Measurements from ENCODE around the gene SPPL3.

The SPPL3 gene

GRCh38 chr12:120874547-120875245 lies 29.5 kb downstream of the SPPL3 start:
- no peak for DNase-seq (ENCODE audit: low spot score)

GRCh38 chr12:120873226-120873625 lies 30.9 kb downstream of the SPPL3 start:
- DNase-seq (ENCODE audit: low spot score): no peak

DNA sequence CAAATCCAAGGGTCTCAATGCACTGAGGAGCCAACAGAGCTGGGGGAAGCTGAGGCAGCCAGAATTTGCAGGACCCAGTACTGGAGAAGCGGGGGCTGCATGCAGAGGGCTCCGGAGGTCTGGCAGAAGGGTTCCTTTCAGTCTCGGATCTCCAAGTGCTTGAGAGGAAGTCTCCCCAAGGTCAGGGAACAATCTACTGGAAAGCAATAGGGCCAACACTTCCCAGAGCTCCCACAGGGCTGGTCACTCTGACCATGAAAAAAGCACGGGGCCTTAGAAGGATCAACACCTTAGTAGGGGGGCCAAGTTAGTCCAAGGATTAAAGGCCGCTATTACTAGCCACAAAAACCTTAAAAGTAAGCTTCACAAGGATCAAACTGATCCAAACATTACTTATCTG lies 31.7 kb downstream of the SPPL3 start:
- DNase-seq (ENCODE audit: low spot score): no peak

DNA sequence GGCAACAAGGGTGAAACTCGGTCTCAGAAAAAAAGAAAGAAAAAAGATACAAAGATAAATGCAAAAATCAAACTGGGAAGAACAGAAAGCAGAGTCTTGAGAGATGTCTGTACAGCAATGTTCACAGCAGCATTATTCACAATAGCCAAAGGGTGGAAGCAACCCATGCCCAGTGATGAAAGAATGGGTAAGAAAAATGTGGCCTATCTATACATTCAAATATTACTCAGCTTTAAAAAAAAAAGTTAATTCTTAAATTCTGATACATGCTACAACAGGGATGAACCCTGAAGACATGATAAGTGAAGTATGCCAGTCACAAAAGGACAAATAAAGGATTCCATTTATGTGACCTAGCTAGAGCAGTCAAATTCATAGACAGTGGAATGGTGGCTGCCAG lies 33.7 kb downstream of the SPPL3 start:
- DNase-seq (ENCODE audit: low spot score): no peak

GRCh38 chr12:120869376-120869775 lies 34.8 kb downstream of the SPPL3 start:
- no peak for DNase-seq (ENCODE audit: low spot score)

DNA sequence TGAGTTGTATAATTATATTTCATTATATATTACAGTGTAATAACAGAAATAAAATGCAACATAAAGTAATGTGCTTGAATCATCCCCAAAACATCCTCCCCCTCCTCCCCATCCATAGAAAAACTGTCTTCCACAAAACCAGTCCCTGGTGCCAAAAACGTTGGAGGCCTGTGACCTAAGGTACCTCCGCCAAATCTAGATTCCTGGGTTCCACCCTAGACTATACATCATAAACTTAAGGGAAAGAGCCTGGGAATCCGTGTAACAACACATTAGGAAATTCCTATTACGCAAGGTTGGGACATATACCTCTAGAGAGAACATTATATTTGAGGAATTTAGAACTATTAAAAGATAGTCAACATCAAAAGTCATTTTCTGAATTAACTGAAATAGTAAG lies 38.0 kb downstream of the SPPL3 start:
- DNase-seq (ENCODE audit: low spot score): no peak

DNA sequence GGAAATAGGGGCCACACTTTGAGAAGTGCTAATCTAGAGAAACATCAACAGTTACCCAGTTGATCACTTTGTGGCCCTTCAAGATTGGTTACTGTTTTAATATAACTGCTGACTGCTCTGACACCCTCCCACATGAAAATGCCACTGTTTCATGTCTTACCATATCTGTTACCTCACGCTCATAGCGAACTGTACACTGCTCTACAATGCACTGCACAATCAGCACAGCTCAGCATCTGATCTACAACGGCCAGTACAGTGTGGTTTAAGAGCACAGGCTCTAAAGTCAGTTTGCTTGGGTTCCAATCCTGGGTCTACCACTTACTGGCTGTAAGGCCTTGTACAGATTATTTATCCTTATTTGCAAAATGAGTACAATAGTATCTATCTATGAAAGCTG lies 39.1 kb downstream of the SPPL3 start:
- no peak for DNase-seq (ENCODE audit: low spot score)

GRCh38 chr12:120862664-120863063 lies 41.5 kb downstream of the SPPL3 start:
- DNase-seq (ENCODE audit: low spot score): no peak

GRCh38 chr12:120861074-120861795 lies 42.9 kb downstream of the SPPL3 start:
- no peak for DNase-seq (ENCODE audit: low spot score)

GRCh38 chr12:120858306-120859088 lies 45.7 kb downstream of the SPPL3 start:
- DNase-seq (ENCODE audit: low spot score): no peak

DNA sequence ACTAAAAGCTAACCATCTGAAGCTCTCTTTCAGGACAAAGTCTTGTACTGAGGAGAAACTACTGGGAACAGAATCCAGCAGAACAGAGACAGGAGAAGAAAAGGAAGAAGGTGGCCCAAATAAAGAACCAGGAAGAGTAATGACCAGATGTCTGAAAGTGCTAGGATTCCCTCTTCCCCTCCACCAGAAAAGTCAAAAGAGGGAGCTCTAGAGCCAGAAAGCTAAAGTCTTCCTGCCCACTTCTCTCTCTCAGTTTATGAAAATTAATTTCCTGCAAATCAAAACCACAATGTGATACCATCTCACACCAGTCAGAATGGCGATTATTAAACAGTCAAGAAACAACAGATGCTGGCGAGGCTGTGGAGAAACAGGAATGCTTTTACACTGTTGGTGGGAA lies 47.2 kb downstream of the SPPL3 start:
- no peak for DNase-seq (ENCODE audit: low spot score)

DNA sequence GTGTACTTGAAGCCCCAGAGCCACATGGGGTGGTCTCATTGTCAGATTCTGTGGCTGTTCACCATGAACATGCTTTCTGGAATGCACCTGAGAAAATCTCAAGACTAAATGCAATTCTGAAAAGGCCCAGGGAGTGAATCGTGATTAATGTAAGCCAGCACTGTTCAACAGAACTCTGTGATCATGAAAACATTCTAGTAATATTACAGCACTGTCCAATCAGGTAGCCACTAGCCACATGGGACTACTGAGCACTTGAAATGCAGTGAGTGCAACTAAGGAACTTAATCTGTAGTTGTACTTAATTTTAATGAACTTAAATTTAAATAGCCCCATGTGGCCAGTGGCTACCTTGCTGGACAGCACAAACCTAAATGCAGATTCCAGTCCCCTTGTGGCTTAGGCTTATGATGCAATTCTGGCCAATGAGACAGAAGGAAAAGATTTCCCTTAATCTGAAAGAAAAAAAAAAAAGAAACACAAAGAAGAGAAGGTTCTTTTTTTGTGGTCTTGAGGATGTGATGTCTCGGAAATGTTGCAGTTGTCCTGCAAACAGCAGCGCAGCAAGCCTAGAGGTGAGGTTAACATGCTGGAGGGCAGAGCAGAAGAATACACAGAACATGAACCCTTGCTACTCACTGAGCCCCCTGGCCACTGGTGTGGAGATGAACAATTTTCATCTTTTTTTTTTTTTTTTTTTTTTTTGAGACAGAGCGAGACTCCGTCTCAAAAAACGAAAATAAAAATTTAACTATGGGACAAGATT lies 48.2 kb downstream of the SPPL3 start:
- DNase-seq (ENCODE audit: low spot score): no peak

GRCh38 chr12:120854804-120855203 lies 49.4 kb downstream of the SPPL3 start:
- DNase-seq (ENCODE audit: low spot score): no peak

GRCh38 chr12:120853188-120853587 lies 51.0 kb downstream of the SPPL3 start:
- DNase-seq (ENCODE audit: low spot score): no peak

GRCh38 chr12:120851944-120852343 lies 52.2 kb downstream of the SPPL3 start:
- no peak for DNase-seq (ENCODE audit: low spot score)

- no peak for DNase-seq (ENCODE audit: low spot score)
Observed at GRCh38 chr12:120851444-120851843, 52.7 kb downstream of the SPPL3 start.

DNA sequence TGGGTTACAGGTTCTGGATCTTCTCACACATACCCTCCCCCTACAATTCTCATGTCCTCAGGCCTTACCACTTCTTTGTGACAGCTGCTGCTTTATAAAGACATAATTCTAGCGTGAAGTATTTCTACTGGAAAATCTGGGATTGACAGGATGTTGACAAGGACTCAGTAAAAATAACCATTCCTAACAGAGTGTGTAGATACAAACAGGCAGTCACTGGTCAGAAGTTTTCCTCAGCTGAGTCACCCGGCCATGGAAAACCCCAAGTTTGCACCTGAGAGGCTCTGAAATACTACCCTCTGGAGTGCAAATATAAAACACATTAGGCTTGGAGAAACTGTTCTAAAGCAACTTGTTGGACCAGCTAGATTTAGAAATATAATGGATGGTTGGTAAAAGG lies 54.4 kb downstream of the SPPL3 start:
- DNase-seq (ENCODE audit: low spot score): no peak

- DNase-seq (ENCODE audit: low spot score): no peak
Observed at GRCh38 chr12:120847814-120848213, 56.3 kb downstream of the SPPL3 start.

DNA sequence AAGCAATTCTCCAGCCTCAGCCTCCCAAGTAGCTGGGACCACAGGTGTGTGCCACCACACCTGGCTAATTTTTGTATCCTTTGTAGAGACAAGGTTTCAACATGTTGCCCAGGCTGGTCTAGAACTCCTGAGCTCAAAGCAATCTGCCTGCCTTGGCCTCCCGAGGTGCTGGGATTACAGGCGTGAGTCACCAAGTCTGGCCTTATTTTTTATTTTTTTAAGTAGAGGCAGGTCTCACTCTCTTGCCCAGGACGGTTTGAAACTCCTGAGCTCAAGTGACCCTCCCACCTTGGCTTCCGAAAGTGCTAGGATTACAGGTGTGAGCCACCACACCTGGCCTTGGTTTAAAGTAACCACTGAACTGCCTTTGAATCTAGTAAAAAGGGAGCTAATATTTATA lies 56.8 kb downstream of the SPPL3 start:
- DNase-seq (ENCODE audit: low spot score): no peak

- no peak for DNase-seq (ENCODE audit: low spot score)
Observed at GRCh38 chr12:120846721-120847120, 57.4 kb downstream of the SPPL3 start.

- no peak for DNase-seq (ENCODE audit: low spot score)
Observed at GRCh38 chr12:120845696-120846095, 58.5 kb downstream of the SPPL3 start.

DNA sequence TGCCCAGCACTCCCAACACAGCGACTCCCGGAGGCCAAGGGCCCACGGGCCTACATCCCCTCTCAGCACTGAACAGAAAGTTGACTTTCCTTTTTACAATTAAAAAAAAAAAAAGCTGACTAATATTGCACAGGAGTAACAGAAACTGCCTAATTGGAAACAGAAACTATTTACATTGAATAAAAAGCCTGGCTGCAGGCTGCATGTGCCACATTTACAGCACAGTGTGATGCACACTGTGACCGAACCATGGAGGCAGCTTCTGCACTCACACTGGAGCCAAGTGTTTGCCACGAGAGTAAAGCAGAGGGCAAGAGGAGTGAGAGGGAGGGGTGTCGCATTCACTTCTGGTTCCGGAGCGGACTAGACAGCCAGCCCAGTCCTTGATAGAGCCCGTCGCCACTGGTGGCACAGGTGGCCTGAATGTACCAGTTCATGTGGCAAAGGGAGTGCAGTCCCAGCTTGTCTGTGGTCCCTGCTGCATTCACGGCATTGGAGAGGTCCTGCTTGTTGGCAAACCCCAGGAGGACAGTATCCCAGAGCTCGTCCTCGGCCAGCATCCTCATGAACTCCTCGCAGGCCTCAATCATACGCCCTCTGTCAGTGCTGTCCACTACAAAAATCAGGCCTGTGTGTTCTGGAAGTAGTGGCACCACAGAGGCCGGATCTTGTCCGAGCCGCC lies 59.2 kb downstream of the SPPL3 start:
- DNase-seq (ENCODE audit: low spot score): no peak

All from left forelimb (tissue), 1 donor.